Left colon (tissue), 2 donors: ENCODE results near the gene ARHGAP12. TPM values are rescaled to one million over a fixed set of nuclear protein-coding genes. Genes with fewer than 3 reads are reported as not detected.
"Not testable (repeated sequence)": the region's sequence is repeated elsewhere in the genome, so short reads cannot be mapped to it uniquely, and the experiment has no call there.

Experiments used
- ATAC-seq: fragments of 200-7000 bp; cut with Tn5 transposase; one replicate; pipeline ENCODE4 v1.9.1; 2020; ENCODE audit warnings: mild to moderate bottlenecking, moderate library complexity
- DNase-seq, 2 donors: peaks; one replicate each; pipeline ENCODE4 v3.0.0-alpha.2; 2020
- intact Hi-C, 2 donors: fragments of 100-400 bp; cut with DNase I in 1 of 2; cut with micrococcal nuclease in 1 of 2; formaldehyde crosslinking; loops; one replicate each; pipeline versions ENCODE4 v1.11.2 to v1.14.0; 2022; cut with DNase I, micrococcal nuclease
- long read RNA-seq: library from polyadenylated mRNA; unstranded; transcript quantifications from one replicate; pipeline ENCODE4 v2.0.0, GENCODE V29; 2021
- total RNA-seq, 2 donors: library from RNA; stranded (reverse); fragmentation: NEBNext Ultra II Directional; extraction: Animal tissue kit (Norgen Biotek cat#: 25700); gene quantifications; one replicate each; pipeline ENCODE4 v1.2.1, GENCODE V29; 2021
- donor health status: DM: no; HTN: no; CAD: no.
- donor health status: DM: yes; HTN: yes; CAD: no.

The ARHGAP12 gene, protein sequence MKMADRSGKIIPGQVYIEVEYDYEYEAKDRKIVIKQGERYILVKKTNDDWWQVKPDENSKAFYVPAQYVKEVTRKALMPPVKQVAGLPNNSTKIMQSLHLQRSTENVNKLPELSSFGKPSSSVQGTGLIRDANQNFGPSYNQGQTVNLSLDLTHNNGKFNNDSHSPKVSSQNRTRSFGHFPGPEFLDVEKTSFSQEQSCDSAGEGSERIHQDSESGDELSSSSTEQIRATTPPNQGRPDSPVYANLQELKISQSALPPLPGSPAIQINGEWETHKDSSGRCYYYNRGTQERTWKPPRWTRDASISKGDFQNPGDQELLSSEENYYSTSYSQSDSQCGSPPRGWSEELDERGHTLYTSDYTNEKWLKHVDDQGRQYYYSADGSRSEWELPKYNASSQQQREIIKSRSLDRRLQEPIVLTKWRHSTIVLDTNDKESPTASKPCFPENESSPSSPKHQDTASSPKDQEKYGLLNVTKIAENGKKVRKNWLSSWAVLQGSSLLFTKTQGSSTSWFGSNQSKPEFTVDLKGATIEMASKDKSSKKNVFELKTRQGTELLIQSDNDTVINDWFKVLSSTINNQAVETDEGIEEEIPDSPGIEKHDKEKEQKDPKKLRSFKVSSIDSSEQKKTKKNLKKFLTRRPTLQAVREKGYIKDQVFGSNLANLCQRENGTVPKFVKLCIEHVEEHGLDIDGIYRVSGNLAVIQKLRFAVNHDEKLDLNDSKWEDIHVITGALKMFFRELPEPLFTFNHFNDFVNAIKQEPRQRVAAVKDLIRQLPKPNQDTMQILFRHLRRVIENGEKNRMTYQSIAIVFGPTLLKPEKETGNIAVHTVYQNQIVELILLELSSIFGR
- total RNA-seq, result 10 to 100 TPM; 38.2 to 46.9 TPM
- long read RNA-seq, full-length matches to known transcripts, result 4 of 18 reads
- long read RNA-seq, partial matches to known transcripts, result 4 of 18 reads
- long read RNA-seq, other reads (novel, unspliced or antisense), result 10 of 18 reads

DNA sequence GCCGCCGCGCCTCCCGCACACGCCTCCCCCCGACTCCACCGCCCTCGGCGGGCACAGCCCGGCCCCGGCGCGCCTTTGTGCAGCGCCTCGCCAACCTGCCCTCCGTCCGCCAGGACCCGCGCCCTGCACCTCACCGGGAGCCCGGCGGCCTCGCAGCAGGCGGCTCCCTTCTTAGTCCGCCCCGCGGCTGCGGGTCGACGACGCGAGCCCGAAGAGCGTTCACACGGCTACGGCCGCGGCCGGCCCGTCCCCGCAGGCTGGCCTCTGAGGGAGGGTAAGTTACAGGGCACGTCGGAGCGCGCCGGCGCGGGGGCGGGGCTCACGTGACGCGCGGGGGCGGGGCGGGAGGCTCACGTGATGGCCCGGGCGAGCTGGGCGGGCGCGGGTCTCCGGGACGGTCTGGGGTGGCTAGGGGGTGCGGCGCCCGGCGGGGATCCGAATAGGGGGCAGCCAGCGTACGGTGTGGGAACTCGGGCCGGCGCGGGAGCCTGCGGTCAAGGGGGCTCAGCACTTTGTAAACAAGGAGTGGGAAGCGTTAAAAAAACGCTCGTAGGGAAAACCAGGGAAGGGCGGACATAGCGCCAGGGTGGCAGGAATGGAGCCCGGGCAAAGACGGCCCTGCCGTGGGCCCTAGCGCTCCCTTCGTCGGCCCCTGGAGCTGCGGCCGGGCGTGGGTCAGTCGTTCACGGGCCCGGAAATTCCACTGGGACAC, at the start of gene ARHGAP12:
ARHGAP12 (minus strand) TSS at position 283 of the 712 bp plus-strand sequence. CDS start 19,976 bp downstream, outside the sequence.
- intact Hi-C loops, result no loop called here
- DNase-seq, result peak; percentile 89 to 95
- peak; percentile 89 for ATAC-seq

DNA sequence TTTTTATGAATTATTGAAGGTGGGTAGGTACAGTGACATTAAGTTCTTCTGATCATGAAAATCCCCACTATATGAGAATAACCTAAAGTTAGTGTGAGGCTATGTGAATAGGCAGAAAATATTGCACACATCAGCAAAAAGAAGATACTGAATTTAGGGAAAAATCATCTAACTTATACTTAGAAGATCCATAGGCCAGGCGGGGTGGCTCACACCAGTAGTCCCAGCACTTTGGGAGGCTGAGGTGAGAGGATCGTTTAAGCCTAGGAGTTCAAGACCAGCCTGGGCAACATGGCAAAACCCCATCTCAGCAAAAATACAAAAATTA, 49.5 kb upstream of the ARHGAP12 start:
- DNase-seq (no peak), ATAC-seq (no peak)
- intact Hi-C loops, result no loop called here

DNA sequence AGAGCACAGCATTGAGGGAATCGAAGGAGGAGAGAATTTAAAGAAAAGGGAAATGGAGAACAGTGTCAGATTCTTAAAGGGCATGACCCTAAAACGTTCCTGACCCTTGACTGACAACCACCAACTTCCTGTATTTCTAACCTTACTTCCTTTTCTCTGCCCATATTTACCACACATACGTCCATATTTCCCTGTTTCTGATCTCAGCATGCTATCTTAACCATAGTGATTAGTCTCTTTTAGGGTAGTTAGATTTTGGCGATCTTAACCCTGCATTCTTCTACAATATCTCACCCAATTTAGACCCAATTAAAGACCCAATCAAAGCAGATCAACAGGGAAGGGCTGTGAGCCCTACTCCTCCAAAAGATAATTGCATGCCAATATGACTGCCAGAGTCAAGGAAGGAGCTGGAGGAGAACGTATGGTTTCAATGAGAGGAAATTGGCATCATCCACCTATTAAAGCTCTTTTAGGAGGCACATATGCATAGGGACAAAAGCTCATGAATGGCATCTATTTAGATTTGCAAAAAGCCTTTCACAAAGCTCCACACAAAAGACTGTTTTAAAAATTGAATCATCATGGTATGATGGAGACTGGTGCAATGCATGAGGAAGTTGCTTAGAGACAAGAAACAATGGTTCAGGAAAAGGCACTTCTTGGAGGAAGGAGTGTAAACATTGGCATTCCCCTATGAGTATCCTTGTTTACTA, 49.0 kb upstream of the ARHGAP12 start:
- intact Hi-C loops, result no loop called here
- ATAC-seq (no peak), DNase-seq (no peak)

DNA sequence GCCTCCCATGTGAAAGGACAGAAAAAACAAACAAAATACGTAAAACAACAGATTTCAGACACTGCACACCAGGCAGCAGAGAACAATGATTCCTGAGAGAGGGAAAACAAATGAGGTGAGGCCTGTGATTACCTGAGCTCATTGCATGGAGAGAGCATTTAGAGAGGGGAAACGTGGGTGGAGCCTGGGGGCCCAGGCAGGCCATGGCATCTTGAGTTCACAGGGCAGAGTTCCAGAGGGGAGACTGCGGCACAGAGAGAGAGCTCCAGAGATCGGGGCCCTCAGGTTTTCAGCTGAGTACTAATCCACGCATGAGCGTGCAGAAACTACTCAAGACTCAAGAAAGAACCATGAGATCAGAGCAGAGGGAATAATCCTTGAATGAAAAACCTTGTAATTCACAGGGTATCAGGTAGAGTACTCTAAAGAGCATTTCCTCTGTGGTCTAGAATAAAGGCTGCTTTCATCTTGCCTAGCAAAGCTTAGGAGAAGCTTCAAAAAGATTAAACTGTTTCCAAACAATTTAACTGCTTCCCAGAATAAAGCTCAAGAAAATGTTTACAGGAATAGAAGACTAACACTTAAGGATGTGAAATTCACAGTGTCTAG, 46.6 kb upstream of the ARHGAP12 start:
- DNase-seq, result no peak
- ATAC-seq, result no peak
- intact Hi-C loops, result no loop called here

DNA sequence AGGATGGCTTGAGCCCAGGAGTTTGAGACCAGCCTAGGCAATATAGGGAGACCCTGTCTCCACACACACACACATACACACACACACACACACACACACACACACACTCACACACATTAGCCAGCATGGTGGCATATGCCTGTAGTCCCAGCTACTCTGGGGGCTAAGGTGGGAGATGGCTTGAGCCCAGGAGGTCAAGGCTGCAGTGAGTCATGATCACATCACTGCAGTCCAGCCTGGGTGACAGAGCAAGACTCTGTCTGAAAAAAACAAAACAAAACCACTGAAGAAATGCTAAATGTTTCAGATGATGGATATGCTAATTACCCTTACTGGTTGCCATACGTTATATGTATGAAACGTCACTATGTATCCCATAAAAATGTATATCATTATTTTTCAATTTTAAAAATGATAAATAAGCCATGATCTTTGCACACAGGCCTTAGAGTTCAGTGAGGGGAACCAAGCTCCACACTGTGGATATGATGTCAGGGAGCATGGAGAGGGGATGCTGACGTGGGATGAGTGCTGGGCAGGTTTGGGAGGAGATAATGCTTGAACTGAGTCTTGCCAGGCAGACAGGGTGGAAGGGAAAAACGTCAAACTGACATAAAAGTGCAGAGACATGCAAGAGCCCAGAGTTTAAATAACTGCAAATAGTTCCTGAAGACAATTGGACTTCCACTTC, 45.9 kb upstream of the ARHGAP12 start:
- no peak for ATAC-seq
- DNase-seq, result no peak
- intact Hi-C loops, result no loop called here

DNA sequence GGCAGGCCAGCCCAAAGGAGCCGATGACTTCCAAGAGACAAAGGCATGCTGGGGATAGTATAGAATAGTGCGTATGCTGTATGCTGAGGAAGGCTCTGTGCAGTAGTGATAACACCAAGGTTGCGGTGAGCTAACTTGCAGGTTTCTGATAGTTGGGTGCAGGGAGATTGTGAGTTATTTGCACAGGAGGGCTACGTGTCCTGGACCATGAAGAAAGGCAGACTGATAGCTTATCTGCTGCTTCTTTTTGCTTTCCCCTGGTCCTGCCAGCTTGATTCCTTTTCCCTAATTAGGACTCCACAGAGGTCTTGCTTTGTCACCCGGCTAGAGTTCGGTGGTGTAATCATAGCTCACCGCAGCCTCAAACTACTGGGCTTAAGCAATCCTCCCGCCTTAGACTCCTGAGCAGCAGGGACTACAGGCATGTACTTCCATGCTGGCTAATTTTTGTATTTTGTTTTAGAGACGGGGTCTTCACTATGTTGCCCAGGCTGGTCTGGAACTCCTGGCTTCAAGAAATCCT, 43.9 kb upstream of the ARHGAP12 start:
- intact Hi-C loops, result no loop called here

DNA sequence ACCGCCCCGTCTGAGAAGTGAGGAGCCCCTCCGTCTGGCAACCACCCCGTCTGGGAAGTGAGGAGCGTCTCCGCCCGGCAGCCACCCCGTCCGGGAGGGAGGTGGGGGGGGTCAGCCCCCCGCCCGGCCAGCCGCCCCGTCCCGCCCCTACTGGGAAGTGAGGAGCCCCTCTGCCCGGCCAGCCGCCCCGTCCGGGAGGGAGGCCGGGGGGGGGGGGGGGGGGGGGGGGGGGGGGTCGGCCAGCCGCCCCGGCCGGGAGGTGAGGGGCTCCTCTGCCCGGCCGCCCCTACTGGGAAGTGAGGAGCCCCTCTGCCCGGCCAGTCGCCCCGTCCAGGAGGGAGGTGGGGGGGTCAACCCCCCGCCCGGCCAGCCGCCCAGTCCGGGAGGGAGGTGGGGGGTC, 41.2 kb upstream of the ARHGAP12 start:
- ATAC-seq, DNase-seq, intact Hi-C loops: not testable (repeated sequence)

More for the DNA sequence above, 43.9 kb upstream of the ARHGAP12 start:
- no peak for DNase-seq
- ATAC-seq, result no peak

DNA sequence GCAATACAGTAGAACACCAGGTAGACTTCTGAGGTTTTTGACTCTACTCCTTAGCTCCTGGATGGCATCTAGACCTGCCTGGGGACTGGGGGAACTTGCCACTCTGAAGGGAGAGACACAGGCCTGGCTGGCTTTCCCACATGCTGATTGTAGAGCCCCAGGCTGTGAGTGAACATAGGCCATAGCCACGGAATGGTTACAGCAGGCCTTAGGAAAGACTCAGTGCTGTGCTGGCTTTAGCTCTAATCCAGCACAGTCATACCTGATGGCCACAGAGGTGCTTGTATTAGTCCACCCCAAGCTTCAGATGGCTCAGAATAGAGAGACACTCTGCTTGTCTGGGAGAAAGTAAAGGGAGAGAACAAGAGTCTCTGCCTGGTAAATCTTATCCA, 35.0 kb upstream of the ARHGAP12 start:
- ATAC-seq (no peak), DNase-seq (no peak)
- intact Hi-C loops, result no loop called here

DNA sequence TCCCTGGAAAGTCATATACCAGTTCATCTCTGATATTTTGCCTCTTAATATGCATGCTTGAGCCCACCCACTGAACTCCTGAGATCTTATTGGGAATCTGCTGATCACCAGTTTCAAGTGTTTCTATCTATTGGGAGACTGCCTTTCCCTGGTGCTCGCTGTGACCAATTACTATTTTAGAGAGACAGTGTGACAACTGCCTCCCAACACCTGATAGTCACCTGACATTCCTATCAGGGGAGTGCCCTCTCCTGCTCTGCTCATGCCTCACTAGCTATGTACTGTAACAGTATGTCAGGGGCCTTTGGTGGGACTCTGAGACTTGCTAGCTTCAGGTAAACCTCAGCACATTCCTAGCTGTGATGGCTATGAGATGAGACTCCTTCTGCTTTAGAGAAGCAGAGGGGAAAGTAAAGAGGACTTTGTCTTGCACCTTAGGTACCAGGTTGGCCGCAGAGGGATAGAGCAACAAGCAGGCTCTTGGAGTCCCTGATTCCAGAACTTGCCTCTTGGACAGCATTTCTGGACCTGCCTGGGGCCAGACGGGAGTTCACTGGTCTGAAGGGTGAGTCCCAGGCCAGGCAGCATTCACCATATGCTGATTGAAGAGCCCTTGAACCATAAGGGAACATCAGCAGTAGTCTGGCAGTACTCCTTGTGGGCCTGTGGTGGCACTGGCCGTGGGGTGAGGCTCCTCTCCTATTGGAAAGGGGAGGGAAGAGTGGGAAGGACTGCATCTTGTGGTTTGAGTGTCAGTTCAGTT, 34.4 kb upstream of the ARHGAP12 start:
- ATAC-seq (peak; percentile 39), DNase-seq (no peak)
- intact Hi-C loops, result no loop called here

DNA sequence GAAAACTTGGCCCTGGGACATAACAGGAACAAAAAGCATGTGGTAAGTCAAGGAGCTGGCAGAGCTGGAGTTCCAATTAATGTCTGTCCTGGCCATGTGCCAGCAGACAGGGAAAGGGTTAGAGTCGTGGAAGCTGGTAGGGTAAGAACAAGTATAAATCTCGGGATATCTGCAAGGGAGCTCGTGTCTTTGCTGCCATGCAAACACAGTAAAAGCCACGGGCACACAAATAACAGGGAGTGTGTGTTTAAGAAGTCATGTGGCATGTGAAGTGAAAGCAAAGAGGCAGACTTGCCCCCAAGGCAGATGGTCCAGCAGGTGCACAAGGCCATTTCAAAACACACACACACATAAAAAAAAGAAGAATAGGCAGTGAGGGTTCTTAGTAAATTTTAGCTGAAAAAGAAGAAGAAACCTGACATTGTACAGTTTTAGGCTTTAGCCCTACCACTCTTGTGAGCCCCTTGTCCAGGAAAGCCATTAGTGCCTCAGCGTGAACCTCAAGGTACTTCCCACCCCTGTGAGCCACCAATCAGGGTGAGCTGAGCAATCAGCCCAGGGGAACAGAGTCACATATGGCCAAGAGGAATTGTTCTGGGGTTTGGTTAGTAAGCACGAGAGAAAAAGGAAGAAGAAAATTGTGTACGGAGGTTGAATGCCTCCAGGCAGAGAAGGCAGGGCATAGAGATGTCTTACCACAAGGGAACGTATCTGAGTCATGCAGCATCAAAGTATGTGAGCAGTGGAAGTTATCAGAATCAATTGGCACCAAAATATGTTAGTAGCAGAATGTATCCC, 32.8 kb upstream of the ARHGAP12 start:
- ATAC-seq (peak; percentile 74), DNase-seq (peak; percentile 28 to 39)
- intact Hi-C loops, result no loop called here

DNA sequence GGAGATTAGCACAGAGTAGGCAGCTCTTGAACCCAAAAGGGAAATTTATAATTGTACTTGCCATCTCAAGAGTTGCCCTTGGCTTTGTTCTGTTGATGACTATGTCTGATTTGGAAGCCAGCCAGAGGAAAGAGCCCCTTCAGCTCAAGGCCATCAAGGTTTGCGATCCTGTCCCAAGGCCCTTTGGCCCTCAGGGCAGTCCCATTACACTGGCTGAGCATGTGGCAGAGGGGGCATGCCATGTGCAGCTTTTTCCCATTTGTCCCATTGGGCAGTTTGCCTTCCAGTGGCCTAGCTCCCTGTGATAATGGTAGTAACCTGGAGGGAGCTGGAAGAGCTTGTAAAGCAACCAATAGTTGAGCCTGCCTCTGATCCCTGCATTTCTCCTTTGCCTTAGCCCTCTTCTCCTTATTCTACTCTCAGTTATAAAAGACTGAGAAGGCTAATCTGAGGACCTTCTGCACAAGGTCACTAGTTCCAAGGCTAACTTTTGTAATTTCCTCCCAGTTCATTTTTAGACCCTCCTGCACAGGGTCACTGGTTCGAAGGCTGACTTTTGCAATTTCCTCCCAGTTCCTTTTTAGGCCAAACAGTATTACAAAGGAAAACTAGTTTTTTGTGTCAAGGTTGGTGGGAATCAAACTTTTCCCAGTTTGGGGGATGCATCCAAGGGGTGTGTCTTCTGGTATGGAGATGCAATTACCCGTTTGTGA, 31.0 kb upstream of the ARHGAP12 start:
- ATAC-seq (no peak), DNase-seq (no peak)
- intact Hi-C loops, result no loop called here

DNA sequence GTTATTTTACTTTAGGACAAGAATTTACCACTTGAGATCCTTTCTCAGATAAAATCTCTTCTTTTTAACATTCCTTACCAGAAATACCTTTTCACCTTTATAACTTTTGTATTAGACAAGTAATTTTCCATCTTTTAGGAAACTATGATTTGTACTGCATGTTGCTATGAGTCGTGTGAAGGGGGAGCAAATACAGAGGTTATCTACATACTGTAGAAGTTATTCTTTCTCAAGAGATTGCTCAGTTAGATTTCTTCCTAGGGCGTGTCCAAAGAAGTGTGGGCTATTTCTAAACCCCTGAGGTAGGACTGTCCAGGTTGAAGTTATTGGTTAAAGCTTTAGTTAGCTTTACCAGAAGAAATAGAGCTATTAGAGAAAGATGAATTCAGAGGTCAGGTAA, 30.2 kb upstream of the ARHGAP12 start:
- DNase-seq, result no peak
- no peak for ATAC-seq
- intact Hi-C loops, result no loop called here

DNA sequence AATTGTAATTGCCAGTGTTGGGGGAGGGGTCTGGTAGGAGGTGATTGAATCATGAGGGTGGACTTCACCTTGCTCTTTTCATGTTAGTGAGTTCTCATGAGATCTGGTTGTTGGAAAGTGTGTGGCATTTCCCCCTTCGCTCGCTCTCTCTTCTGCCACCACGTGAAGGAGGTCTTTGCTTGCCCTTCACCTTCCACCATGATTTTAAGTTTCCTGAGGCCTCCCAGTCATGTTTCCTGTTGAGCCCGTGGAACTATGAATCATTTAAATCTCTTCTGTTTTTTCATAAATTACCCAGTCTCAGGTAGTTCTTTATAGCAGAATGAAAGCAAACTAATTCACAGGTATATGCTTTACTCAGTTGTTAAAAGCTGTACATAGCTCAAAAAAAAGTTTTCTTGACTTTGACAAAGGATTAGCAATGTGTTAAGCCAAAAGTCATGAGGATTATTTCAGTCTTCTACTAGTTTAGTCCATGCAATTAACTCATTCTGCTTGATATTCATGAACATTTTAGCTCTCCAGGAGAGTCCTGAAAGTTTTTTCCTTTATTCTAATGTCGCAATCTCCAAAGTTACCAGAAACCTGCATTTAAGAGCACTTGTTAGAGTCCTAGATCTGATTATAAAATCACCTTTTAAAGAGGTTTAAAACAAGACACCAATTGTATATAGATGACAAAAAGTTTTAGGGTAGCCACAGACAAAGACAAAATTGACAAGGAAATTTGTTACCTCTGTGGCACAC, 27.7 kb upstream of the ARHGAP12 start:
- DNase-seq (no peak), ATAC-seq (no peak)
- intact Hi-C loops, result no loop called here

DNA sequence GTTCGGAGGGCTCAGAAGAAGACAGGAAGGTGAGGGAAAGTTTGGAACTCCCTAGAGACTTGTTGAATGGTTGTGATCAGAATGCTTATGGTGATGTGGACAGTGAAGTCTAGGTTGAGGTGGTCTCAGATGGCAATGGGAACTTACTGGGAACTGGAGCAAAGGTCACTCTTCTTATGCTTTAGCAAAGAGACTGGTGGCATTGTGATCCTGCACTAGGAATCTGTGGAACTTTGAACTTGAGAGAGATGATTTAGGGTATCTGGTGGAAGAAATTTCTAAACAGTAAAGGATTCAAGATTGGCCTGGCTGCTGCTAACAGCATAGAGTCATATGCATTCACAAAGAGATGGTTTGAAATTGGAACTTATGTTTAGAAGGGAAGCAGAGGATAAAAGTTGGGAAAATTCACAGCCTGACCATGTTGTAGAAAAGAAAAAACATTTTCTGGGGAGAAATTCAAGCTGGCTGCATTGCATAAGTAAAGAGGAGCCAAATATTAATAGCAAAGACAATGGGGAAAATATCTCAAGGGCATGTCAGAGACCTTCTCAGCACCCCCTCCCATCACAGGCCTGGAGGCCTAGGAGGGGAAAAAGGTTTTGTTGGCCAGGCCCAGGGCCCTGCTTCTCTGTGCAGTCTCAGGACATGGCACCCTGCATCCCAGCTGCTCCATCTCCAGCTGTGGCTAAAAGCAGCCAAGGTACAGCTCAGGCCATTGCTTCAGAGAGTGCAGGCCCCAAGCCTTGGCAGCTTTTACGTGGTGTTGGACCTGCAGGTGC, 26.0 kb upstream of the ARHGAP12 start:
- no peak for DNase-seq
- no peak for ATAC-seq
- intact Hi-C loops, result no loop called here
